ENCODE data around the gene RAB7A. TPM values are rescaled to one million over a fixed set of nuclear protein-coding genes. Genes with fewer than 3 reads are reported as not detected.
"Not testable (repeated sequence)": the region's sequence is repeated elsewhere in the genome, so short reads cannot be mapped to it uniquely, and the experiment has no call there.

The RAB7A gene
- total and polyA plus RNA-seq, 2 experiments from 2014 or later: 71.3 to 255 TPM

GRCh38 chr3:128823631-128824030 lies 97.6 kb downstream of the RAB7A start:
- WGBS, 2 experiments (ENCODE audit: low coverage in 1 of 2, low lambda C conversion rate in 2 of 2, missing lambda C conversion rate in 2 of 2): 22 to 27% methylated on average over 3 of the region's 3 CpGs
- TF ChIP-seq EZH2 (IDR thresholded peaks at IDR 0.05; ENCODE audit: insufficient read depth, poor library complexity, severe bottlenecking) (no peak), EZH2phosphoT487 (IDR thresholded peaks at IDR 0.05; ENCODE audit: insufficient read depth, low read depth) (no peak)

GRCh38 chr3:128824132-128824850 lies 98.3 kb downstream of the RAB7A start:
- Histone ChIP-seq H3K27ac (no peak overlapping the region), H3K27me3 (replicated peaks; ENCODE audit: insufficient read depth) (no peaks in the 10 kb centered on the region), H3K4me2 (ENCODE audit: unreplicated experiment) (no peak overlapping the region), H3K9ac (no peak overlapping the region), H3K36me3 (ENCODE audit: low read depth) (no peaks in the 10 kb centered on the region; the same call in 1 of the 2 replicates), H3K9me2 (ENCODE audit: insufficient read depth) (no peaks in the 10 kb centered on the region), H4K20me1 (ENCODE audit: insufficient read depth) (no peaks in the 10 kb centered on the region), H3K4me3 (no peak overlapping the region), H3K79me2 (ENCODE audit: insufficient read depth) (no peaks in the 10 kb centered on the region), H3K4me1 (ENCODE audit: insufficient read depth) (no peaks in the 10 kb centered on the region), H3K9me3 (ENCODE audit: low read depth) (no peaks in the 10 kb centered on the region), H3F3A (ENCODE audit: insufficient read depth) (peaks cover 19% of the 10 kb centered on the region; the same call in 1 of the 2 replicates), H2AFZ (no peak overlapping the region)
- no peak for DNase-seq
- TF ChIP-seq EZH2phosphoT487 (IDR thresholded peaks at IDR 0.05; ENCODE audit: insufficient read depth, low read depth): no peak
- no peak for TF ChIP-seq EZH2 (IDR thresholded peaks at IDR 0.05; ENCODE audit: insufficient read depth, poor library complexity, severe bottlenecking)
- in situ Hi-C loops (cut with MboI): no loop called here
- WGBS, 2 experiments (ENCODE audit: low coverage in 1 of 2, low lambda C conversion rate in 2 of 2, missing lambda C conversion rate in 2 of 2): 58 to 60% methylated on average over 10 of the region's 10 CpGs

More at GRCh38 chr3:128823631-128824030, 97.6 kb downstream of the RAB7A start:
- H3K27ac ChIP-seq: no peak overlapping the region
- H3K9ac ChIP-seq: no peak overlapping the region
- H3K9me2 ChIP-seq (ENCODE audit: insufficient read depth): no peaks in the 10 kb centered on the region
- no peaks in the 10 kb centered on the region for H3K79me2 ChIP-seq (ENCODE audit: insufficient read depth)
- no peak for DNase-seq
- no peak overlapping the region for H2AFZ ChIP-seq
- in situ Hi-C loops (cut with MboI): no loop called here
- H3K36me3 ChIP-seq (ENCODE audit: low read depth): peaks cover 1% of the 10 kb centered on the region; the same call in 1 of the 2 replicates
- H4K20me1 ChIP-seq (ENCODE audit: insufficient read depth): no peaks in the 10 kb centered on the region
- no peaks in the 10 kb centered on the region for H3K4me1 ChIP-seq (ENCODE audit: insufficient read depth)
- H3K27me3 ChIP-seq (replicated peaks; ENCODE audit: insufficient read depth): no peaks in the 10 kb centered on the region
- no peaks in the 10 kb centered on the region for H3K9me3 ChIP-seq (ENCODE audit: low read depth)
- H3K4me3 ChIP-seq: no peak overlapping the region
- peaks cover 19% of the 10 kb centered on the region; the same call in 1 of the 2 replicates for H3F3A ChIP-seq (ENCODE audit: insufficient read depth)
- H3K4me2 ChIP-seq (ENCODE audit: unreplicated experiment): no peak overlapping the region

GRCh38 chr3:128825117-128825725 lies 99.2 kb downstream of the RAB7A start:
- no peak overlapping the region for H3K4me3 ChIP-seq
- H3F3A ChIP-seq (ENCODE audit: insufficient read depth): peaks cover 16% of the 10 kb centered on the region; the same call in 1 of the 2 replicates
- no peaks in the 10 kb centered on the region for H3K36me3 ChIP-seq (ENCODE audit: low read depth)
- no peak overlapping the region for H3K9ac ChIP-seq
- H3K9me3 ChIP-seq (ENCODE audit: low read depth): no peaks in the 10 kb centered on the region
- no peaks in the 10 kb centered on the region for H4K20me1 ChIP-seq (ENCODE audit: insufficient read depth)
- no peak overlapping the region for H2AFZ ChIP-seq
- DNase-seq: no peak
- in situ Hi-C loops (cut with MboI): no loop called here
- H3K9me2 ChIP-seq (ENCODE audit: insufficient read depth): no peaks in the 10 kb centered on the region
- TF ChIP-seq EZH2phosphoT487 (IDR thresholded peaks at IDR 0.05; ENCODE audit: insufficient read depth, low read depth): no peak
- no peak for TF ChIP-seq EZH2 (IDR thresholded peaks at IDR 0.05; ENCODE audit: insufficient read depth, poor library complexity, severe bottlenecking)
- no peak overlapping the region for H3K4me2 ChIP-seq (ENCODE audit: unreplicated experiment)
- no peak overlapping the region for H3K27ac ChIP-seq
- no peaks in the 10 kb centered on the region for H3K4me1 ChIP-seq (ENCODE audit: insufficient read depth)
- H3K79me2 ChIP-seq (ENCODE audit: insufficient read depth): no peaks in the 10 kb centered on the region
- H3K27me3 ChIP-seq (replicated peaks; ENCODE audit: insufficient read depth): no peaks in the 10 kb centered on the region
- WGBS, 2 experiments (ENCODE audit: low coverage in 1 of 2, low lambda C conversion rate in 2 of 2, missing lambda C conversion rate in 2 of 2): 48 to 52% methylated on average over 4 of the region's 4 CpGs

GRCh38 chr3:128829087-128829486 lies 103.1 kb downstream of the RAB7A start:
- in situ Hi-C loops (cut with MboI); H3K79me2 ChIP-seq (ENCODE audit: insufficient read depth); H3F3A ChIP-seq (ENCODE audit: insufficient read depth); H3K9me3 ChIP-seq (ENCODE audit: low read depth); H3K4me2 ChIP-seq (ENCODE audit: unreplicated experiment); H3K4me1 ChIP-seq (ENCODE audit: insufficient read depth); H3K9ac ChIP-seq; DNase-seq; H3K27ac ChIP-seq; H3K36me3 ChIP-seq (ENCODE audit: low read depth); H3K9me2 ChIP-seq (ENCODE audit: insufficient read depth); H3K4me3 ChIP-seq; H2AFZ ChIP-seq; H3K27me3 ChIP-seq (replicated peaks; ENCODE audit: insufficient read depth); H4K20me1 ChIP-seq (ENCODE audit: insufficient read depth): not testable (repeated sequence)
- WGBS, 2 experiments (ENCODE audit: low coverage in 1 of 2, low lambda C conversion rate in 2 of 2, missing lambda C conversion rate in 2 of 2): 81 to 85% methylated on average over 9 of the region's 9 CpGs

- H2AFZ ChIP-seq; H3K4me2 ChIP-seq (ENCODE audit: unreplicated experiment); H3K4me3 ChIP-seq; H4K20me1 ChIP-seq (ENCODE audit: insufficient read depth); in situ Hi-C loops (cut with MboI); H3K79me2 ChIP-seq (ENCODE audit: insufficient read depth); H3K4me1 ChIP-seq (ENCODE audit: insufficient read depth); H3K9me2 ChIP-seq (ENCODE audit: insufficient read depth); H3K9ac ChIP-seq; H3K27ac ChIP-seq; H3F3A ChIP-seq (ENCODE audit: insufficient read depth); H3K9me3 ChIP-seq (ENCODE audit: low read depth); H3K27me3 ChIP-seq (replicated peaks; ENCODE audit: insufficient read depth); DNase-seq; H3K36me3 ChIP-seq (ENCODE audit: low read depth): not testable (repeated sequence)
- WGBS, 2 experiments (ENCODE audit: low coverage in 1 of 2, low lambda C conversion rate in 2 of 2, missing lambda C conversion rate in 2 of 2): 70 to 75% methylated on average over 7 of the region's 7 CpGs
Measured at GRCh38 chr3:128829925-128830625, 104.1 kb downstream of the RAB7A start.

- H3K9ac ChIP-seq; H3K27me3 ChIP-seq (replicated peaks; ENCODE audit: insufficient read depth); H3K4me1 ChIP-seq (ENCODE audit: insufficient read depth); H3K4me3 ChIP-seq; H2AFZ ChIP-seq; in situ Hi-C loops (cut with MboI); H3K9me3 ChIP-seq (ENCODE audit: low read depth); DNase-seq; H3K27ac ChIP-seq; H3K4me2 ChIP-seq (ENCODE audit: unreplicated experiment); H3K79me2 ChIP-seq (ENCODE audit: insufficient read depth); H3K36me3 ChIP-seq (ENCODE audit: low read depth); H4K20me1 ChIP-seq (ENCODE audit: insufficient read depth); H3F3A ChIP-seq (ENCODE audit: insufficient read depth); H3K9me2 ChIP-seq (ENCODE audit: insufficient read depth): not testable (repeated sequence)
- 79 to 81% methylated on average over 5 of the region's 5 CpGs for WGBS, 2 experiments (ENCODE audit: low coverage in 1 of 2, low lambda C conversion rate in 2 of 2, missing lambda C conversion rate in 2 of 2)
Measured at GRCh38 chr3:128830762-128831161, 104.8 kb downstream of the RAB7A start.
